GM23338 (cell line): ENCODE measurements around the gene ARHGEF16. TPM values are rescaled to one million over a fixed set of nuclear protein-coding genes. Genes with fewer than 3 reads are reported as not detected.

Experiments
- ATAC-seq: fragments of 200-7000 bp; cut with Tn5 transposase; 3 replicates; pipeline ENCODE4 v1.9.1; 2020
- DNase-seq: peaks from one replicate; pipeline ENCODE4 v3.0.0-alpha.2; 2015; ENCODE audit warnings: low spot score
- H2AFZ ChIP-seq: fragments of 200-600 bp; sonication (generic); 2 replicates; pipeline ENCODE4 v1.8.0; 2016; ENCODE audit warnings: antibody characterized with exemption, mild to moderate bottlenecking, moderate library complexity
- H3F3A ChIP-seq: fragments of 200-600 bp; sonication (generic); replicated peaks from 2 replicates; pipeline ENCODE4 v1.8.0; 2017; ENCODE audit warnings: antibody characterized with exemption, mixed run types, low read depth
- H3K27ac ChIP-seq: fragments of 200-600 bp; sonication (generic); 2 replicates; pipeline ENCODE4 v1.6.1; 2016; ENCODE audit warnings: low read depth
- H3K27me3 ChIP-seq: fragments of 200-600 bp; sonication (generic); 2 replicates; pipeline ENCODE4 v1.8.0; 2016; ENCODE audit warnings: mild to moderate bottlenecking, mixed run types, moderate library complexity; ENCODE audit not compliant: insufficient read depth
- H3K36me3 ChIP-seq: fragments of 200-600 bp; sonication (generic); 2 replicates; pipeline ENCODE4 v1.8.0; 2016; ENCODE audit warnings: mild to moderate bottlenecking; ENCODE audit not compliant: insufficient read depth
- H3K4me1 ChIP-seq: fragments of 200-600 bp; sonication (generic); 2 replicates; pipeline ENCODE4 v1.8.0; 2016; ENCODE audit warnings: mild to moderate bottlenecking, moderate library complexity; ENCODE audit not compliant: insufficient read depth
- H3K4me2 ChIP-seq: fragments of 200-600 bp; sonication (generic); 2 replicates; pipeline ENCODE4 v1.7.1; 2017; ENCODE audit warnings: mixed run types
- H3K4me3 ChIP-seq: fragments of 200-600 bp; sonication (generic); 2 replicates; pipeline ENCODE4 v1.6.1; 2016; ENCODE audit warnings: mixed run types
- H3K79me2 ChIP-seq: fragments of 200-600 bp; sonication (generic); replicated peaks from 2 replicates; pipeline ENCODE4 v1.8.0; 2017; ENCODE audit warnings: mild to moderate bottlenecking; ENCODE audit not compliant: insufficient read depth
- H3K9me2 ChIP-seq: fragments of 200-600 bp; sonication (generic); 2 replicates; pipeline ENCODE4 v1.8.0; 2017; ENCODE audit not compliant: insufficient read depth
- H4K20me1 ChIP-seq: fragments of 200-600 bp; sonication (generic); replicated peaks from 2 replicates; pipeline ENCODE4 v1.8.0; 2017; ENCODE audit warnings: mild to moderate bottlenecking; ENCODE audit not compliant: insufficient read depth
- H3K27ac Mint-ChIP-seq: 2 replicates; pipeline ENCODE4 v1.8.0; 2020; ENCODE audit warnings: inconsistent platforms, mild to moderate bottlenecking, moderate library complexity, mixed read lengths
- H3K27me3 Mint-ChIP-seq: 3 replicates; pipeline ENCODE4 v1.8.0; 2022; ENCODE audit warnings: low read depth, mild to moderate bottlenecking, moderate library complexity, mixed read lengths, inconsistent platforms; ENCODE audit not compliant: insufficient read depth, poor library complexity
- H3K36me3 Mint-ChIP-seq: 3 replicates; pipeline ENCODE4 v1.8.0; 2021; ENCODE audit warnings: low read depth, mild to moderate bottlenecking, inconsistent platforms, moderate library complexity, mixed read lengths
- H3K4me1 Mint-ChIP-seq: 3 replicates; pipeline ENCODE4 v1.8.0; 2020; ENCODE audit warnings: mild to moderate bottlenecking, inconsistent platforms, mixed read lengths
- H3K4me3 Mint-ChIP-seq: 3 replicates; pipeline ENCODE4 v1.8.0; 2021; ENCODE audit warnings: moderate library complexity, mild to moderate bottlenecking, inconsistent platforms, mixed read lengths
- H3K9me3 Mint-ChIP-seq: 3 replicates; pipeline ENCODE4 v1.8.0; 2020; ENCODE audit warnings: moderate library complexity, mild to moderate bottlenecking, inconsistent platforms, mixed read lengths
- CREB1 ChIP-seq: fragments of 250-450 bp; sonication (Bioruptor Pico); IDR thresholded peaks from 2 replicates; pipeline ENCODE4 v1.5.0; 2020; ENCODE audit warnings: low read depth, mild to moderate bottlenecking, moderate library complexity
- EZH2 ChIP-seq: fragments of 200-600 bp; sonication (generic); IDR thresholded peaks from one replicate; pipeline ENCODE4 v1.8.0; 2017; ENCODE audit warnings: antibody characterized with exemption, mild to moderate bottlenecking, low read depth; ENCODE audit not compliant: unreplicated experiment
- EZH2phosphoT487 ChIP-seq: fragments of 200-600 bp; sonication (generic); IDR thresholded peaks from one replicate; pipeline ENCODE4 v1.8.1; 2018; ENCODE audit warnings: antibody characterized with exemption; ENCODE audit not compliant: unreplicated experiment
- JUNB ChIP-seq: IDR thresholded peaks from one replicate; pipeline ENCODE4 v1.6.1; 2016; ENCODE audit warnings: antibody characterized with exemption; ENCODE audit not compliant: unreplicated experiment
- NANOG ChIP-seq: IDR thresholded peaks from 2 replicates; pipeline ENCODE4 v1.6.1; 2016; ENCODE audit warnings: antibody characterized with exemption, borderline replicate concordance
- POLR2AphosphoS5 ChIP-seq: IDR thresholded peaks from 2 replicates; pipeline ENCODE4 v1.6.1; 2016; ENCODE audit warnings: antibody characterized with exemption, low read depth
- STAT1 ChIP-seq: IDR thresholded peaks from one replicate; pipeline ENCODE4 v1.6.1; 2016; ENCODE audit warnings: antibody characterized with exemption; ENCODE audit not compliant: unreplicated experiment
- ZNF114 ChIP-seq: fragments of 250-450 bp; sonication (Bioruptor Pico); IDR thresholded peaks from 2 replicates; pipeline ENCODE4 v1.5.0; 2020; ENCODE audit warnings: mild to moderate bottlenecking, moderate library complexity
- ZNF331 ChIP-seq: fragments of 250-450 bp; sonication (Bioruptor Pico); IDR thresholded peaks from 2 replicates; pipeline ENCODE4 v1.5.0; 2020; ENCODE audit warnings: low read depth, mild to moderate bottlenecking, moderate library complexity
- polyA plus RNA-seq: library from polyadenylated mRNA; unstranded; fragments of >200 nt; fragmentation: Nextera tagmentation; extraction: Ambion mirVana; gene quantifications from 2 replicates; pipeline ENCODE4 v1.2.1, GENCODE V29; 2016
- total RNA-seq: library from RNA; depleted of rRNA; stranded (reverse); fragments of >200 nt; shearing (Covaris generic); gene quantifications from 2 replicates; pipeline ENCODE4 v1.2.3, GENCODE V29; 2014
- TF ChIP-seq, protein P1 (sequence below): IDR thresholded peaks from one replicate; pipeline ENCODE4 v1.6.1; 2018; ENCODE audit warnings: antibody characterized with exemption; ENCODE audit not compliant: unreplicated experiment
- TF ChIP-seq, protein P2 (sequence below): fragments of 250-450 bp; sonication (Bioruptor Pico); IDR thresholded peaks from 2 replicates; pipeline ENCODE4 v1.5.0; 2020; ENCODE audit warnings: mild to moderate bottlenecking, moderate library complexity
- TF ChIP-seq, protein P3 (sequence below), 2 experiments: fragments of 200-600 bp in 1 of 2; sonication (generic) in 1 of 2; conservative IDR thresholded peaks; 2 replicates each; pipeline versions ENCODE4 v1.5.1 to v1.6.1; 2016 to 2017; ENCODE audit warnings: antibody characterized with exemption in 2 of 2, low read depth in 2 of 2, mild to moderate bottlenecking in 2 of 2, moderate library complexity in 1 of 2
- TF ChIP-seq, protein P4 (sequence below): IDR thresholded peaks from 2 replicates; pipeline ENCODE4 v1.6.1; 2016; ENCODE audit warnings: antibody characterized with exemption

Gene ARHGEF16
- total and polyA plus RNA-seq, 2 experiments from 2014 or later, result 12.2 to 29.3 TPM

DNA sequence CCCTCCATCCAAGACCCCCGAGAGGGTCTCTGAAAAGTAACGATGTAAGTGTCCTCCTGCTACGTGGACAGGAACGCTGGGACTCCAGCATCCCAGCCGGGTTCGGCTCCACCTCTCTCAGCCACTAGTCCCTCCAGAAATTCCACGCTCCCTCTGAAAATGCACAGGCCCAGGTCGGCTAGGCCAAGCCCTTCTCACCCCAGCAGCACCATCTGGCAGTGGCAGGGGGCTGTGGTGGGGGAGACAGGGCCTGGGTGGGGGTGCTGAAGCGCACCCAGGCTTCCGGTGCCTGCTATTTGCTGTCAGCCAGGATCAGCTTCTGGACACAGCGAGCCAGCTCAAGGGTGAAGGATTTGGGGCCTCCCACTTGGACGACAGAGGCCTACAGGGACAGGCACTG, 73.3 kb downstream of the ARHGEF16 start:
- Histone ChIP-seq H3K4me3 (no peak overlapping the region), H2AFZ (no peak overlapping the region), H3K4me2 (no peak overlapping the region), H3F3A (no peaks in the 10 kb centered on the region), H4K20me1 (peaks cover 6% of the 10 kb centered on the region; the same call in 1 of the 2 replicates), H3K9me2 (no peaks in the 10 kb centered on the region), H3K36me3 (no peaks in the 10 kb centered on the region), H3K79me2 (no peaks in the 10 kb centered on the region), H3K4me1 (no peaks in the 10 kb centered on the region; the same call in 1 of the 2 replicates), H3K27me3 (peaks cover 16% of the 10 kb centered on the region; the same call in 1 of the 2 replicates), H3K27ac (no peak overlapping the region)
- DNase-seq (no peak), ATAC-seq (no peak)
- Mint-ChIP-seq H3K36me3 (no peaks in the 10 kb centered on the region), H3K4me3 (no peak overlapping the region; the same call in 2 of the 3 replicates), H3K27ac (no peak overlapping the region), H3K27me3 (peaks cover 21% of the 10 kb centered on the region), H3K9me3 (no peaks in the 10 kb centered on the region), H3K4me1 (peaks cover 4% of the 10 kb centered on the region)
- TF ChIP-seq, protein P1, sequence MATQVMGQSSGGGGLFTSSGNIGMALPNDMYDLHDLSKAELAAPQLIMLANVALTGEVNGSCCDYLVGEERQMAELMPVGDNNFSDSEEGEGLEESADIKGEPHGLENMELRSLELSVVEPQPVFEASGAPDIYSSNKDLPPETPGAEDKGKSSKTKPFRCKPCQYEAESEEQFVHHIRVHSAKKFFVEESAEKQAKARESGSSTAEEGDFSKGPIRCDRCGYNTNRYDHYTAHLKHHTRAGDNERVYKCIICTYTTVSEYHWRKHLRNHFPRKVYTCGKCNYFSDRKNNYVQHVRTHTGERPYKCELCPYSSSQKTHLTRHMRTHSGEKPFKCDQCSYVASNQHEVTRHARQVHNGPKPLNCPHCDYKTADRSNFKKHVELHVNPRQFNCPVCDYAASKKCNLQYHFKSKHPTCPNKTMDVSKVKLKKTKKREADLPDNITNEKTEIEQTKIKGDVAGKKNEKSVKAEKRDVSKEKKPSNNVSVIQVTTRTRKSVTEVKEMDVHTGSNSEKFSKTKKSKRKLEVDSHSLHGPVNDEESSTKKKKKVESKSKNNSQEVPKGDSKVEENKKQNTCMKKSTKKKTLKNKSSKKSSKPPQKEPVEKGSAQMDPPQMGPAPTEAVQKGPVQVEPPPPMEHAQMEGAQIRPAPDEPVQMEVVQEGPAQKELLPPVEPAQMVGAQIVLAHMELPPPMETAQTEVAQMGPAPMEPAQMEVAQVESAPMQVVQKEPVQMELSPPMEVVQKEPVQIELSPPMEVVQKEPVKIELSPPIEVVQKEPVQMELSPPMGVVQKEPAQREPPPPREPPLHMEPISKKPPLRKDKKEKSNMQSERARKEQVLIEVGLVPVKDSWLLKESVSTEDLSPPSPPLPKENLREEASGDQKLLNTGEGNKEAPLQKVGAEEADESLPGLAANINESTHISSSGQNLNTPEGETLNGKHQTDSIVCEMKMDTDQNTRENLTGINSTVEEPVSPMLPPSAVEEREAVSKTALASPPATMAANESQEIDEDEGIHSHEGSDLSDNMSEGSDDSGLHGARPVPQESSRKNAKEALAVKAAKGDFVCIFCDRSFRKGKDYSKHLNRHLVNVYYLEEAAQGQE, result no peak
- TF ChIP-seq ZNF114 (no peak), CREB1 (CRISPR knock-in tag) (no peak), POLR2AphosphoS5 (no peak), EZH2 (no peak), ZNF331 (CRISPR knock-in tag) (no peak), EZH2phosphoT487 (no peak), STAT1 (no peak), JUNB (no peak), NANOG (no peak)
- TF ChIP-seq, protein P2, sequence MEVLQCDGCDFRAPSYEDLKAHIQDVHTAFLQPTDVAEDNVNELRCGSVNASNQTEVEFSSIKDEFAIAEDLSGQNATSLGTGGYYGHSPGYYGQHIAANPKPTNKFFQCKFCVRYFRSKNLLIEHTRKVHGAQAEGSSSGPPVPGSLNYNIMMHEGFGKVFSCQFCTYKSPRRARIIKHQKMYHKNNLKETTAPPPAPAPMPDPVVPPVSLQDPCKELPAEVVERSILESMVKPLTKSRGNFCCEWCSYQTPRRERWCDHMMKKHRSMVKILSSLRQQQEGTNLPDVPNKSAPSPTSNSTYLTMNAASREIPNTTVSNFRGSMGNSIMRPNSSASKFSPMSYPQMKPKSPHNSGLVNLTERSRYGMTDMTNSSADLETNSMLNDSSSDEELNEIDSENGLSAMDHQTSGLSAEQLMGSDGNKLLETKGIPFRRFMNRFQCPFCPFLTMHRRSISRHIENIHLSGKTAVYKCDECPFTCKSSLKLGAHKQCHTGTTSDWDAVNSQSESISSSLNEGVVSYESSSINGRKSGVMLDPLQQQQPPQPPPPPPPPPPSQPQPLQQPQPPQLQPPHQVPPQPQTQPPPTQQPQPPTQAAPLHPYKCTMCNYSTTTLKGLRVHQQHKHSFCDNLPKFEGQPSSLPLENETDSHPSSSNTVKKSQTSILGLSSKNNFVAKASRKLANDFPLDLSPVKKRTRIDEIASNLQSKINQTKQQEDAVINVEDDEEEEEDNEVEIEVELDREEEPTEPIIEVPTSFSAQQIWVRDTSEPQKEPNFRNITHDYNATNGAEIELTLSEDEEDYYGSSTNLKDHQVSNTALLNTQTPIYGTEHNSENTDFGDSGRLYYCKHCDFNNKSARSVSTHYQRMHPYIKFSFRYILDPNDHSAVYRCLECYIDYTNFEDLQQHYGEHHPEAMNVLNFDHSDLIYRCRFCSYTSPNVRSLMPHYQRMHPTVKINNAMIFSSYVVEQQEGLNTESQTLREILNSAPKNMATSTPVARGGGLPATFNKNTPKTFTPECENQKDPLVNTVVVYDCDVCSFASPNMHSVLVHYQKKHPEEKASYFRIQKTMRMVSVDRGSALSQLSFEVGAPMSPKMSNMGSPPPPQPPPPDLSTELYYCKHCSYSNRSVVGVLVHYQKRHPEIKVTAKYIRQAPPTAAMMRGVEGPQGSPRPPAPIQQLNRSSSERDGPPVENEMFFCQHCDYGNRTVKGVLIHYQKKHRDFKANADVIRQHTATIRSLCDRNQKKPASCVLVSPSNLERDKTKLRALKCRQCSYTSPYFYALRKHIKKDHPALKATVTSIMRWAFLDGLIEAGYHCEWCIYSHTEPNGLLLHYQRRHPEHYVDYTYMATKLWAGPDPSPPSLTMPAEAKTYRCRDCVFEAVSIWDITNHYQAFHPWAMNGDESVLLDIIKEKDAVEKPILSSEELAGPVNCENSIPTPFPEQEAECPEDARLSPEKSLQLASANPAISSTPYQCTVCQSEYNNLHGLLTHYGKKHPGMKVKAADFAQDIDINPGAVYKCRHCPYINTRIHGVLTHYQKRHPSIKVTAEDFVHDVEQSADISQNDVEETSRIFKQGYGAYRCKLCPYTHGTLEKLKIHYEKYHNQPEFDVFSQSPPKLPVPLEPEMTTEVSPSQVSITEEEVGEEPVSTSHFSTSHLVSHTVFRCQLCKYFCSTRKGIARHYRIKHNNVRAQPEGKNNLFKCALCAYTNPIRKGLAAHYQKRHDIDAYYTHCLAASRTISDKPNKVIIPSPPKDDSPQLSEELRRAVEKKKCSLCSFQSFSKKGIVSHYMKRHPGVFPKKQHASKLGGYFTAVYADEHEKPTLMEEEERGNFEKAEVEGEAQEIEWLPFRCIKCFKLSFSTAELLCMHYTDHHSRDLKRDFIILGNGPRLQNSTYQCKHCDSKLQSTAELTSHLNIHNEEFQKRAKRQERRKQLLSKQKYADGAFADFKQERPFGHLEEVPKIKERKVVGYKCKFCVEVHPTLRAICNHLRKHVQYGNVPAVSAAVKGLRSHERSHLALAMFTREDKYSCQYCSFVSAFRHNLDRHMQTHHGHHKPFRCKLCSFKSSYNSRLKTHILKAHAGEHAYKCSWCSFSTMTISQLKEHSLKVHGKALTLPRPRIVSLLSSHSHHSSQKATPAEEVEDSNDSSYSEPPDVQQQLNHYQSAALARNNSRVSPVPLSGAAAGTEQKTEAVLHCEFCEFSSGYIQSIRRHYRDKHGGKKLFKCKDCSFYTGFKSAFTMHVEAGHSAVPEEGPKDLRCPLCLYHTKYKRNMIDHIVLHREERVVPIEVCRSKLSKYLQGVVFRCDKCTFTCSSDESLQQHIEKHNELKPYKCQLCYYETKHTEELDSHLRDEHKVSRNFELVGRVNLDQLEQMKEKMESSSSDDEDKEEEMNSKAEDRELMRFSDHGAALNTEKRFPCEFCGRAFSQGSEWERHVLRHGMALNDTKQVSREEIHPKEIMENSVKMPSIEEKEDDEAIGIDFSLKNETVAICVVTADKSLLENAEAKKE, result no peak
- TF ChIP-seq, protein P3, sequence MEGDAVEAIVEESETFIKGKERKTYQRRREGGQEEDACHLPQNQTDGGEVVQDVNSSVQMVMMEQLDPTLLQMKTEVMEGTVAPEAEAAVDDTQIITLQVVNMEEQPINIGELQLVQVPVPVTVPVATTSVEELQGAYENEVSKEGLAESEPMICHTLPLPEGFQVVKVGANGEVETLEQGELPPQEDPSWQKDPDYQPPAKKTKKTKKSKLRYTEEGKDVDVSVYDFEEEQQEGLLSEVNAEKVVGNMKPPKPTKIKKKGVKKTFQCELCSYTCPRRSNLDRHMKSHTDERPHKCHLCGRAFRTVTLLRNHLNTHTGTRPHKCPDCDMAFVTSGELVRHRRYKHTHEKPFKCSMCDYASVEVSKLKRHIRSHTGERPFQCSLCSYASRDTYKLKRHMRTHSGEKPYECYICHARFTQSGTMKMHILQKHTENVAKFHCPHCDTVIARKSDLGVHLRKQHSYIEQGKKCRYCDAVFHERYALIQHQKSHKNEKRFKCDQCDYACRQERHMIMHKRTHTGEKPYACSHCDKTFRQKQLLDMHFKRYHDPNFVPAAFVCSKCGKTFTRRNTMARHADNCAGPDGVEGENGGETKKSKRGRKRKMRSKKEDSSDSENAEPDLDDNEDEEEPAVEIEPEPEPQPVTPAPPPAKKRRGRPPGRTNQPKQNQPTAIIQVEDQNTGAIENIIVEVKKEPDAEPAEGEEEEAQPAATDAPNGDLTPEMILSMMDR (conservative IDR thresholded peaks at IDR 0.05; ENCODE audit: low read depth in 2 of 2), result no peak
- TF ChIP-seq, protein P4, sequence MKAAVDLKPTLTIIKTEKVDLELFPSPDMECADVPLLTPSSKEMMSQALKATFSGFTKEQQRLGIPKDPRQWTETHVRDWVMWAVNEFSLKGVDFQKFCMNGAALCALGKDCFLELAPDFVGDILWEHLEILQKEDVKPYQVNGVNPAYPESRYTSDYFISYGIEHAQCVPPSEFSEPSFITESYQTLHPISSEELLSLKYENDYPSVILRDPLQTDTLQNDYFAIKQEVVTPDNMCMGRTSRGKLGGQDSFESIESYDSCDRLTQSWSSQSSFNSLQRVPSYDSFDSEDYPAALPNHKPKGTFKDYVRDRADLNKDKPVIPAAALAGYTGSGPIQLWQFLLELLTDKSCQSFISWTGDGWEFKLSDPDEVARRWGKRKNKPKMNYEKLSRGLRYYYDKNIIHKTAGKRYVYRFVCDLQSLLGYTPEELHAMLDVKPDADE, result no peak
